ENCODE measurements around the gene PIK3CG.

PIK3CG gene

DNA sequence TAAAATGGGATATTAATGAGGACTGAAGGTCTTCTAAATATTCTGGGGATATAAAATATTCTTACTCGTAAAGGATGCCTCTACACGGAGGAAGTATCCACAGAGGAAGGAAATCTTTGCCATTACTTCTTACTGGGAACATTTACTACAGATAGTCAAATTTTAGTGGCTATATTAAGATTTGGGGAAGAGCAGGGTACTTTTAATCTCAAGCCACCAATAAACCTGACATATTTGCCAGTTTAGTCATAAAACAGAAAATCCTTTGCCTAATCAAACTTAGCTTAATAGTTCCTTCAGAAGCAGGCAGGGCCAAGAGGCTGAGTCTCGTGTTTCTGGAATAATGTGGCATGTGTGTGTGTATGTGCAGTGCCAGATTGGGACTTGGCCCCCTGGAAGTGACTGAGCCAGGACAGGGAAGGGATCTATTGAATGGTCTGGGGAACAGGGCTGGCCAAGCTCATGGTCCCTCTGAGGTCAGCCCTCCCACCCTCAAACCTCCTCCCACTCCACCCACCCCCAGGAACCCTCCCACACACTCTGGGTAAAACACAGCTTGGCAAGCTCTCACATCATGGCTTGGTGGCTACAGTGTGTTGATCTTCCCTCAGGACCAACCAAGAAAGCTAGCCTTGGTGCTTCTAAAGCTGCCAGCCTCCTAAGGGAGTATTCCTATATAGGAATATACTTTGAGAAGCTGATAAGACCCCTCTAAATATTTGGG, 1.6 kb upstream of the PIK3CG start:
- TF ChIP-seq CTCF (conservative IDR thresholded peaks at IDR 0.05): no peak
- H3K27ac ChIP-seq: no peak overlapping the region

DNA sequence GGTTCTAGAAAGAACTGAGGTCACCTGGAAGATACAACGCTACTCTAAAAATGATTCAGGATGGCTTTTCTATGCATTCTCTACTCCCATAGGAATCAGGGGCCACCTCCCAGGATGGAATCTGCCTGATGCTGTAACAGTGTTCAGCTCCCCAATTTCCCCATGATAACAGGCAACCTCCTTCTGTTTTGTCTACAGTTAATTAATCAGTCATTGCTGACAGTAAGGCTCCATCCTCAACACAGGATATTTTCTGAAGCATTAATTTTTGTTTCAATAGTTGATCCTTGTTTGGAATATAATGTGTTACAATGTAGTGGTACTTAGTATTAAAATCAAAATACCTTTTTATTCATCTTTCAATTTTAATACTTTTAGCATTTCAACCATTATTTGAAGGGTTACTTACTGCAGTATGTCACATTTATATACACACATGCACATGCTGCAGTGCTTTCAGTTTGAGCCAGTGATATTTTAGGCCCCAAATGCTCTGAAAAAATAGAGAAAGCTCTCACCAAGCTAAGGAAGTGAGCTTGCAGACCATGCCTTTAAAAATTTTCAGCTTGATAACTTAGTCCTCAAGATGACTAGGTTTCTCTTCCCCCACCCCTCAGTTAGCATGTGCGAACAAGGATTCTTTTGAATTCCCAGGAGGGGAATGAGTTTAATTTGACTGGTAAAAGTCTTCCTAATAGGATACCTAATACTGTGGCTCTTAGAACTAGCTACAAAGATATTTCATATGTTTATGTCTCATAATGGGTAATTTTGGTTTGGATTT, 592 bp upstream of the PIK3CG start:
- no peak overlapping the region for H3K27ac ChIP-seq
- TF ChIP-seq CTCF (conservative IDR thresholded peaks at IDR 0.05): no peak

- no peak for TF ChIP-seq CTCF (conservative IDR thresholded peaks at IDR 0.05)
- H3K27ac ChIP-seq: no peak overlapping the region
These were observed 1.5 kb downstream of the PIK3CG start for GRCh38 chr7:106866298-106867281.

DNA sequence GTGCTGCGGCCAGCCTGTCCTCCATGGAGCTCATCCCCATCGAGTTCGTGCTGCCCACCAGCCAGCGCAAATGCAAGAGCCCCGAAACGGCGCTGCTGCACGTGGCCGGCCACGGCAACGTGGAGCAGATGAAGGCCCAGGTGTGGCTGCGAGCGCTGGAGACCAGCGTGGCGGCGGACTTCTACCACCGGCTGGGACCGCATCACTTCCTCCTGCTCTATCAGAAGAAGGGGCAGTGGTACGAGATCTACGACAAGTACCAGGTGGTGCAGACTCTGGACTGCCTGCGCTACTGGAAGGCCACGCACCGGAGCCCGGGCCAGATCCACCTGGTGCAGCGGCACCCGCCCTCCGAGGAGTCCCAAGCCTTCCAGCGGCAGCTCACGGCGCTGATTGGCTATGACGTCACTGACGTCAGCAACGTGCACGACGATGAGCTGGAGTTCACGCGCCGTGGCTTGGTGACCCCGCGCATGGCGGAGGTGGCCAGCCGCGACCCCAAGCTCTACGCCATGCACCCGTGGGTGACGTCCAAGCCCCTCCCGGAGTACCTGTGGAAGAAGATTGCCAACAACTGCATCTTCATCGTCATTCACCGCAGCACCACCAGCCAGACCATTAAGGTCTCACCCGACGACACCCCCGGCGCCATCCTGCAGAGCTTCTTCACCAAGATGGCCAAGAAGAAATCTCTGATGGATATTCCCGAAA, 2.7 kb downstream of the PIK3CG start:
- TF ChIP-seq CTCF (conservative IDR thresholded peaks at IDR 0.05): no peak
- H3K27ac ChIP-seq: no peak overlapping the region

DNA sequence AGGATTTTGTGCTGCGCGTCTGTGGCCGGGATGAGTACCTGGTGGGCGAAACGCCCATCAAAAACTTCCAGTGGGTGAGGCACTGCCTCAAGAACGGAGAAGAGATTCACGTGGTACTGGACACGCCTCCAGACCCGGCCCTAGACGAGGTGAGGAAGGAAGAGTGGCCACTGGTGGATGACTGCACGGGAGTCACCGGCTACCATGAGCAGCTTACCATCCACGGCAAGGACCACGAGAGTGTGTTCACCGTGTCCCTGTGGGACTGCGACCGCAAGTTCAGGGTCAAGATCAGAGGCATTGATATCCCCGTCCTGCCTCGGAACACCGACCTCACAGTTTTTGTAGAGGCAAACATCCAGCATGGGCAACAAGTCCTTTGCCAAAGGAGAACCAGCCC, 3.3 kb downstream of the PIK3CG start:
- no peak overlapping the region for H3K27ac ChIP-seq
- no peak for TF ChIP-seq CTCF (conservative IDR thresholded peaks at IDR 0.05)

- H3K27ac ChIP-seq: no peak overlapping the region
- TF ChIP-seq CTCF (conservative IDR thresholded peaks at IDR 0.05): no peak
These were observed 4.9 kb downstream of the PIK3CG start for GRCh38 chr7:106869954-106870353.

Measured in VCaP (cell line).